NT2/D1 (cell line): ENCODE results near the gene UNC93B1.

Experiments used
- YY1 ChIP-seq: IDR thresholded peaks from 2 replicates; pipeline ENCODE4 v1.6.1; 2011; ENCODE audit not compliant: insufficient read length, insufficient read depth
- ZNF274 ChIP-seq: IDR thresholded peaks from 2 replicates; pipeline ENCODE4 v1.6.1; 2011; ENCODE audit warnings: mild to moderate bottlenecking, low read depth, low read length

- TF ChIP-seq ZNF274 (no peak), YY1 (no peak)
Measured at GRCh38 chr11:68014947-68015447, 11.1 kb upstream of the UNC93B1 start.
